Neural cell (in vitro differentiated cells): ENCODE results near the gene DAP.

Experiments used
- CTCF ChIP-seq: fragments of 450-650 bp; IDR thresholded peaks from 2 replicates; pipeline ENCODE4 v1.5.1; 2014; ENCODE audit warnings: antibody characterized with exemption, mild to moderate bottlenecking, moderate library complexity; ENCODE audit not compliant: poor library complexity, severe bottlenecking
- EP300 ChIP-seq: fragments of 450-650 bp; conservative IDR thresholded peaks from 2 replicates; pipeline ENCODE4 v1.6.1; 2014; ENCODE audit warnings: antibody characterized with exemption, mild to moderate bottlenecking, moderate library complexity; ENCODE audit not compliant: poor library complexity, severe bottlenecking
- EZH2 ChIP-seq: fragments of 200-600, 300-800 bp; shearing (Covaris generic), sonication (generic); IDR thresholded peaks from 2 replicates; pipeline ENCODE4 v1.6.1; 2014; ENCODE audit warnings: antibody characterized with exemption, low read length, borderline replicate concordance, mild to moderate bottlenecking; ENCODE audit not compliant: insufficient read depth, poor library complexity, severe bottlenecking
- REST ChIP-seq: IDR thresholded peaks from 2 replicates; pipeline ENCODE4 v1.6.1; 2012; ENCODE audit warnings: borderline replicate concordance
- TAF1 ChIP-seq: IDR thresholded peaks from 2 replicates; pipeline ENCODE4 v1.6.1; 2012; ENCODE audit warnings: low read depth

DNA sequence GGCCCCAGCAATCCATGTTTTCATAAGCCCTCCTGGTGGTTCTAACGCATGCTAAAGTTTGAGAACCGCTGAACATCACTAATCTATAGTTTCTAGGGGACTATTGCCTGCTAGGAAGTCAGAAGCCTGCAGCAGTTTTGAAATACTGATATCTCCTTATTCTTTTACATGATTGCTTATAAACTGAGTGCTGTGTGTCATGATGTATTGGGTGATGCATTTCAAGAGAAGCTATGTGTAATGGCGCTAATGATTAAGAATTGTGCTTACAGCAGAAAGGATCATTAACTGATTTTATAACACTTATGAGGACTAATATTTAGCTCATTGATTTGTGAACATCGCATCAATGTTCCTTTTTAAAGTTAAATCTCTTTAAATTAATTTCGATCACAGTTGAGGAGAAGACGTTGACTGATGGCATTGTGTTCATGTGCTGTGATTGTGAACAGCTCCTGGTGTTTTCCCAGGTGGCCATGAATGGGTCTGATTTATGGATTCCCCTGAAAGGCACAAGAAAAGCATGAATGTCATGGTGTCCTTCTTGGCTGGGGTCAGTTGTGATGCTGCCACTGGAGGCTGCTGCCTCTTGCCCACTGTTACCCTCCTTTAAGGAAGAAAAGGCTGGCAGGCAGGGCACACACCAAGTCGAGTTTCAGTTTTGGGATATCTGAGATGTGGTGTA lies 12.0 kb upstream of the DAP start:
- TF ChIP-seq CTCF = no peak
- no peak for TF ChIP-seq EP300
- no peak for TF ChIP-seq REST
- TF ChIP-seq EZH2 = no peak
- TF ChIP-seq TAF1 = no peak
